SIG-M5 (cell line): ENCODE measurements around the gene ZCCHC14.

Source experiments
- DNase-seq: peaks from one replicate; lab custom pipeline; 2025; lab: John Stamatoyannopoulos, UW

ZCCHC14 gene

GRCh38 chr16:87431926-87432325 lies 60.9 kb downstream of the ZCCHC14 start:
- no peak for DNase-seq

- DNase-seq, result no peak
These were observed 66.2 kb downstream of the ZCCHC14 start for GRCh38 chr16:87426423-87427215.

GRCh38 chr16:87425941-87426340 lies 66.9 kb downstream of the ZCCHC14 start:
- no peak for DNase-seq

GRCh38 chr16:87424266-87424665 lies 68.6 kb downstream of the ZCCHC14 start:
- no peak for DNase-seq

DNA sequence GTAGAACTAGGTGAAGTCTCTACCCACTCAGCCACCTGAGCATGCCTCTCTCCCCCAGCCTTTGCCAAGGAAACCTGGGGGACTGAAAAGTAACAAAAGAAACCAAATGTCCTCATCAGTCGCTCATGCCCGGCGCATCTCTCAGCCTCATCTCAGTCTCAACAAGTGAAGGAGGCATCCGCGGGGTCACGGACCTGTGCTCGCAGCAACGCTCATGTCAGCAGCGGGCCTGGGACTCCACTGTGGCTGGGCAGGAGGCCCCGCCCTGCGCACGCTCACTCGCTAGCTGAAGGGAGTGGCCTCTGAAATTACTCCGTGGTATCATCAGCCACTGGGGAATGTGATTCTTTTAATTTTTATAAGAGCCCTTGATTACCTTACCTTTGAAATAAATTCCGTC lies 69.4 kb downstream of the ZCCHC14 start:
- no peak for DNase-seq

DNA sequence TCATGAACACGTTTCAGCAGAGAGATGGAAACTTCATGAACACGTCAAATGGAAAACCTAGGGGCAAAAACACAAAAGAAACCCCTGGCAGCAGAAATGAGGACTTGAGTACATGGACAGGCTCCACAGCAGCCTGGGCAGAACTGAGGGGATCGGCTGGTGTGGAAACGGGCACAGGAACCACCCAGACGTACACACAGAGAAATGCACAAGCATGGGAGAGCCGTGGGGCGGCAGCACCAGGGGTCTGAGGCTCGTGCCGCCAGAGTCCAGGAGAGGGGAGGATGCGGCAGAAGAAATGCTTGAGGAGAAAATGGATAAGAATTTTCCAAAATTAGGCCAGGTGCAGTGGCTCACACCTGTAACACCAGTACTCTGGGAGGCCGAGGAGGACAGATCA lies 70.7 kb downstream of the ZCCHC14 start:
- DNase-seq, result no peak

DNA sequence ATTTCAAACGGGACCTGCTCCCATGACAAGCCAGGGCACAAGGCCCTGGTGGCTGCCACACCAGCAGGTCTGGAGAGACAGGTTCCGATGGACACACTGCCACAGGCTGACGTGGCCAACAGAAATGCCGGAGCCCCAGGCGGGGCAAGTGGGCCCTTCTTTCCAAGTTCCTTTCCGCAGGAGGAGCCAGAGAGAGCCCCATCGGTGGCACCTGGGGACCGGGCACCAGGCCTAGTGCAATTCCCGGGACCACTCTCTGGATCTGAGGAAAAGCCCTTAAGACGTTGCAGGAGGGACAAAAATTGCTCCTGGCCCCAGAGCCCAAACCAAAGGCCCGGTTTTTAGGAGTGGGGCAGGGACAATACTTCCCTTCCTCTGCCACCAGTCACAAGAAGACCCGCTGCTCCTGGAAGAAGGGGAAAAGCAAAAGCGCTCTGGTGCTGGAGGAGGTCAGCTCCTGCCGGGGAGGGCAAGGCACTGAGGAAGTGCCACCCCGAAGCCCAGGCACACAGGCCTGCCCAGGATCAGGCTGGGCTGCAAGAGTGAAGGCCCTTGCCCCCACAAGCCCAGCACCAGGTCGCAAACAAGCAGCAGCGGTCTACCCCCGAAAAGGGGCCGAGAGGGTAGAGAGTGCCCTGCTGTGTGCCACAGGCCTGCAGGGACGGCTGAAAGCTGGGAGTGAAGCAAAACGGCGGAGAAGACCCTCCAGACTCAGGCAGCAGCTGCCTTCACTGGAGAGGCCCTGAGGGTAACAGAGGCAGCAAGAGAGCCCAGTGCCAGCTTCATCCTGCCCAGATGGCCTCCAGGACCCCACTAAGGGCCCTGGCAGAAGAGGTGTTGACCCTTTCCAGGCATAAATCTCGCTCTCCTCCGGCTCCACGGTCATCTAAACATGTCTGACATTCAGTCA lies 71.6 kb downstream of the ZCCHC14 start:
- DNase-seq, result no peak

- no peak for DNase-seq
These were observed 72.5 kb downstream of the ZCCHC14 start for GRCh38 chr16:87420026-87421002.

DNA sequence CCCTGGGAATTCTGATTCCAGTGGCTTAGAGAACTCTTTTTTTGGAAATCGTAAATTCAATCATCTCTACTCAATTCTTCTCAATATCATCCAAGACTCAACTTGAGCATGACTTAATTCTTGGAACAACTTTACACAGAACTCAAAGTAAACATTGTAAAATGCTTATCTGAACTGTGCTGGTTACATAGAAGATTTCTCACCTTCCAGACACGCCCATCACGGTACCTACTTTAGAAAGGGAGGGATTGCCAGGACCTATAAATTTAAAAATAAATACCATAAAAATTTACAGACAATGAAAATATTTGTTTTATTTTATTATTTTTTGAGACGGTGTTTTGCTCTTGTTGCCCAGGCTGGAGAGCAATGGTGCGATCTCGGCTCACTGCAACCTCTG lies 74.2 kb downstream of the ZCCHC14 start:
- DNase-seq, result no peak

GRCh38 chr16:87418216-87418615 lies 74.6 kb downstream of the ZCCHC14 start:
- DNase-seq, result no peak

- DNase-seq, result no peak
These were observed 75.3 kb downstream of the ZCCHC14 start for GRCh38 chr16:87417528-87417910.

GRCh38 chr16:87416826-87417527 lies 75.8 kb downstream of the ZCCHC14 start:
- DNase-seq, result no peak

DNA sequence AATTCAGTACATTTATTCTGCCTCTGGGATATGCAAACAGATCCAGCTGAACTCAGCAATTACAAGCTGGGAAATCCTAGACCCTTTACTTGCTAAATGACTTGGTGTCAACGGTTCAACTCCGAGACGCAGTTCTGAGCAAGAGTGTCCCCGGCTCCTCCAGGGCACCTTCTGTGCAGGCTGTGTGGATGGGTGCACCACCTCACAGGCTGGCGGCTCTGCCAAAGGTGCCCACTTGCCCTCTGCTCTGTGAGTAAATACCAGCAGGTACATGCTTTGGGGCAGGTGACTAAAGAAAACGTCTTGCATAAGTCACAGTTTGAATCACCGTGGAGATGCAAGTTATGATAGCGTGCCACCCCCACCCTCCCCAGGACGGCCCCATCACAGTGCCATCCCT lies 77.4 kb downstream of the ZCCHC14 start:
- DNase-seq, result no peak

GRCh38 chr16:87414251-87414680 lies 78.6 kb downstream of the ZCCHC14 start:
- DNase-seq, result no peak

DNA sequence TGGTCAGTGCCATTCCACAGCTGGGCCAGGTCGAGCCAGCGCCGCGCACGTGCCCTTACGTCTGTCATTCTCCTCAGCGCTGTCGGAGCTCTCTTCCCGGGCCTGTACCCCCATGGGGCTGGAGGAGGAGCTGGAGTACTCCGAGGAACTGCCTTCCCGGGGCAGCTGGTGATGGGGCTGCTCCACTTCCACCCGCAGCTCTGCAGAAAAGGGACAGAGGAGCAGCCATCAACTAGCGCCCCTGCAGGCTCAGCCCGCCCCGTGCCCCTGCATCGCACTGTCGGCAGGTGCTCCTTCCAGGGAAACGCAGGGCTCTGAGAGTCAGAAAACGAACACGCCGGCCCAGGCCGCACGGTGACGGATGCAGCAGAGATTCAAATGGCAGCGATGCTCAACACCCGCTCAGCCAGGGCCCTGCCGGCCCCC lies 79.8 kb downstream of the ZCCHC14 start:
- no peak for DNase-seq

GRCh38 chr16:87412371-87412995 lies 80.3 kb downstream of the ZCCHC14 start:
- DNase-seq, result no peak

GRCh38 chr16:87411375-87412271 lies 81.2 kb downstream of the ZCCHC14 start:
- no peak for DNase-seq

DNA sequence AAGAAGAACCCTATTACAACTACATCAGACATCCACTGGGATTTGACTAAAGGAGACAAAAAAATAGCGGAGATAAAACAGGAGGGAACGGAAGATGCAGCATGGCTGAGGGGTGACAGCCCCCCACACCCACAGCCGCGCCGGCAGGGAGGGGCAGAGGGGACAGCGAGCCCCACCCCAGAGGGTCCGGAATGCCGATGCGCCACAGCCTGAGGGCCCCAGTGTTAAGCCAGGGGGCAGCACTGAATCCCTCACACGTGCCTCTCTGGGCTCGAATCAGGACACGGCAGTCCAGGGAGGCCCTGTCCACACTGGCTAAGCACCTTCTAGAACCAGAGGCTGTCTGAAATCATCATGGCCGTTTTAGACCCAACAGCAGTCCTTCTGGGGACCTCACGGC lies 81.9 kb downstream of the ZCCHC14 start:
- DNase-seq, result no peak

DNA sequence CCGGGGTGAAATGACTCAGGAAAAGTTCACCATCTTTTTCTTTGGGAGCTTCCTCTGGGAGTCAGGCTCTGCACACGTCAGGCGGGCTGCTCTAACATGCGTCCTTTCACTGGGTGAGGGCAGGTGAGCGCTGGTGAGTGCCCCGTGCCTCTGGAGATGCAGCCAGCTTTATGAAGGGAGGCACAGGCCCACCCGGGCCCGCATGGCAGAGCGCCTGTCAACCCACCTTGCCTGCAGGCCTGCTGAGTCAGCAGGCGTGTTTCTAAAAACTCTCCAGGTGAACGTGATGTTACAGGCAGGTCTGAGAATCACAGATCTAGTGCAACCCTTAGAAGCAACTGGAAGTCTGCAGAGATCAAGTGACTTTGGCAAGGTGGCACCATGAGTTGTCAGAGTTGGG lies 82.3 kb downstream of the ZCCHC14 start:
- no peak for DNase-seq

DNA sequence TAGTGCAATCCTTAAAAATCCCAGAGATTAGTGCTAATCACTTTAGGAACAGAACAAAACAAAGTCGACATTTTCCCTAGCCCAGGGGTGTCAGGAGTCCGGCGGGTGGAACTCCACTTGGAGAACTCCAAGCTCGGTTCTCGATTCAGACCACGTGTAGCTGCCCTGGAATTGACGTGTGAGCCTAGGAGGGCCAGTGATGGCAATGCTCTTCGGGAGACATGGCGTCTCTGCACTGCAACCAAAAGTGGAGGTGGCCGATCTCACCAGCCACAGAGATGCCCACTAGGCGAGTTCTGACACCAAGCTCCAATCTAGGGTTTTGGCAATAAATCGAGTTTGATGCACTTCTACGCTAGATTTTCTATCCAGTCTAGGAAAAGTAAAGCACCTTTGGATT lies 83.0 kb downstream of the ZCCHC14 start:
- no peak for DNase-seq
